Inflammatory macrophage treated with lipopolysaccharide for 1 hour (primary cell): ENCODE measurements around the gene TBC1D22A.

Experiments
- DNase-seq, 2 donors: peaks; one replicate each; pipeline ENCODE4 v3.0.0-alpha.2; 2020 to 2022

Gene TBC1D22A

GRCh38 chr22:47021371-47022074 is 259.1 kb downstream of the TBC1D22A start:
- no peak for DNase-seq

- DNase-seq, result no peak
Measured at GRCh38 chr22:47022075-47022473, 259.6 kb downstream of the TBC1D22A start.

GRCh38 chr22:47022475-47022874 is 260.0 kb downstream of the TBC1D22A start:
- no peak for DNase-seq

GRCh38 chr22:47023871-47024270 is 261.4 kb downstream of the TBC1D22A start:
- no peak for DNase-seq

- DNase-seq, result no peak
Measured at GRCh38 chr22:47027766-47028165, 265.3 kb downstream of the TBC1D22A start.

GRCh38 chr22:47029244-47030074 is 267.0 kb downstream of the TBC1D22A start:
- DNase-seq, result no peak

GRCh38 chr22:47030143-47030661 is 267.8 kb downstream of the TBC1D22A start:
- DNase-seq, result no peak

- no peak for DNase-seq
Measured at GRCh38 chr22:47030881-47031627, 268.6 kb downstream of the TBC1D22A start.

GRCh38 chr22:47031628-47031915 is 269.1 kb downstream of the TBC1D22A start:
- DNase-seq, result no peak

- DNase-seq, result no peak
Measured at GRCh38 chr22:47032091-47032943, 269.9 kb downstream of the TBC1D22A start.

GRCh38 chr22:47032956-47033647 is 270.7 kb downstream of the TBC1D22A start:
- no peak for DNase-seq

GRCh38 chr22:47033648-47034000 is 271.2 kb downstream of the TBC1D22A start:
- no peak for DNase-seq

- no peak for DNase-seq
Measured at GRCh38 chr22:47034076-47034808, 271.8 kb downstream of the TBC1D22A start.

GRCh38 chr22:47034905-47035419 is 272.5 kb downstream of the TBC1D22A start:
- DNase-seq, result no peak

- DNase-seq, result no peak
Measured at GRCh38 chr22:47035425-47035881, 273.0 kb downstream of the TBC1D22A start.

- DNase-seq, result no peak
Measured at GRCh38 chr22:47036352-47036751, 273.9 kb downstream of the TBC1D22A start.

- no peak for DNase-seq
Measured at GRCh38 chr22:47036936-47037485, 274.6 kb downstream of the TBC1D22A start.

GRCh38 chr22:47038206-47038835 is 275.9 kb downstream of the TBC1D22A start:
- DNase-seq, result no peak

- no peak for DNase-seq
Measured at GRCh38 chr22:47039356-47039755, 276.9 kb downstream of the TBC1D22A start.
